Erythroblast (primary cell): ENCODE measurements around the gene SARDH.

Experiments
- GATA1 ChIP-seq: IDR thresholded peaks from 2 replicates; pipeline ENCODE4 v1.6.1; 2011; ENCODE audit warnings: low read depth, mild to moderate bottlenecking, control low read depth, low read length, moderate library complexity
- POLR2A ChIP-seq: IDR thresholded peaks from 2 replicates; pipeline ENCODE4 v1.6.1; 2011; ENCODE audit warnings: mild to moderate bottlenecking, low read length

DNA sequence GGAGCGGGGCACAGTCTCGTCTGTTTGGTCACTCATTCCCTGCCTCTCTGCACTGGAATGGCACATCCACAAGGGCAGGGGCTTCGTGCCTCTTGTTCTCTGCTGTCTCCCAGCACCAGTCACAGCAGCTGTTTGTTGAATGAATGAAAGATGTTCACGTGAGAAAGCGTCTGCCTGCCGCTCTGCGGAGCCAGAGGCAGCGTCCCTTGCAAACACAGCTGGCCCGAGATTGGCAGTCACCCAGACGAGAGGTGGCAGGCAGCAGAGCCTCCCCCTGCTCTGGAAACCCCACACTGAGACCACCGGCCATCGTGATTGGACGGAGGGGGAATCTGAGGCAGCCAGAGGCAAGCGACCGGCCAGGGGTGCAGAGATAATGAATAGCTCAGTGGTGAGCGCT is 123.0 kb downstream of the SARDH start:
- TF ChIP-seq POLR2A (no peak), GATA1 (no peak)
